Adrenal gland (tissue), 5 donors: ENCODE measurements around the gene WDR48.

Experiments
- CTCF ChIP-seq, 6 experiments: fragments of 450-650 bp in 4 of 6; fragments of 200-600 bp in 2 of 6; sonication (generic) in 1 of 6; IDR thresholded peaks; 1 replicate in 5 of 6; 2 replicates in 1 of 6; pipeline versions ENCODE4 v1.5.1 to v1.8.0; 2016 to 2021; ENCODE audit warnings: antibody characterized with exemption in 6 of 6, mild to moderate bottlenecking in 2 of 6, moderate library complexity in 1 of 6
- POLR2A ChIP-seq, 2 donors: fragments of 450-650 bp; IDR thresholded peaks; one replicate each; pipeline ENCODE4 v1.6.1; 2017; ENCODE audit warnings: antibody characterized with exemption in 2 of 2, mild to moderate bottlenecking in 2 of 2, moderate library complexity in 1 of 2
- donor health status: DM: no; HTN: no; CAD: no.

GRCh38 chr3:39088456-39088855 is 36.6 kb downstream of the WDR48 start:
- TF ChIP-seq CTCF (IDR thresholded peaks at IDR 0.05) (no peak), POLR2A (IDR thresholded peaks at IDR 0.05) (no peak)
